Measurements from ENCODE around the gene RABGGTA. TPM values are rescaled to one million over a fixed set of nuclear protein-coding genes. Genes with fewer than 3 reads are reported as not detected.

RABGGTA gene
- polyA plus RNA-seq, 1 donor from 2014 or later = 37.9 TPM

DNA sequence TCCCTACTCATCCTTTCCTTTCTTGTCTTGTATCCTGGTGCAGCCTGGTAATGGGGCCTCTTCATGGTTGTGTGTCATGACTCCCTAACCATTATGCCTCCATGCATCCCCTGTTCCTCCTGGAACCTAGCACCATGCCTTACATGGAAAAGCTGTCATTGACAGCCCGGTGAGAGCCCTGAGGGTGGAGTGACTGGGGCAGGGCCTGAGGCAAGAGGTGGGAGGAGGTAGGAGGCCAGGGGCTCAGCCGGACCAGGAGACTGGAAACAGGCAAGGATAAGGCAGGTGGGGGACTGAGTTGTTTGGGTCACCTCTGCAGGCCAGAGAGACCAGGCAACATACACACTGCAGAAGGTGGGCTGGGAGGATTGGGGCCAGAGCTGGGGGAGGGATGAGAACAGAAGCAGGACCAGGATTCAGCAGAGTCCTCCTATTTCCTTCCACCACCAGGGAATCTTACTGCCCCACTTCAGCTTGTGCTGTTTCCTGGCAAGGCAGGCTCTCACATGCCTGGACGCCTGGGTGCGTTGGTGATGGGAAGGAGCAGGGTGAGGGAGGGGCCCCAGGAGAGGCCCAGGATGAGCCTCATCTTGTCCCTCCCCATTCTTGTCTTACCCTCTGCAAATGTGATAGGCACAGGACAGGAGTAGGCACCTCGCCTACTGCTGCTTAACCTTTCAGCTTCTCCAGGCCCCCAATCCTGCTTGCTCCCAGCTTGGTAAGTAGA lies 38.3 kb upstream of the RABGGTA start, which contains the start of gene LTB4R2:
TSS of gene LTB4R2 (plus strand) at position 603 of the 727 bp plus-strand sequence. CDS start 525 bp downstream, outside the sequence.
- Mint-ChIP-seq H3K27ac (peak within 1 kb of the TSS; percentile 92 to 93 (median 92)), H3K36me3 (peaks cover 2% of the 10 kb centered on the region), H3K27me3 (no peaks in the 10 kb centered on the region), H3K4me1 (peaks cover 21 to 44% (median 39%) of the 10 kb centered on the region in 3 donors), H3K9me3 (no peaks in the 10 kb centered on the region), H3K4me3 (peak within 1 kb of the TSS; percentile 38 to 93 (median 85))

DNA sequence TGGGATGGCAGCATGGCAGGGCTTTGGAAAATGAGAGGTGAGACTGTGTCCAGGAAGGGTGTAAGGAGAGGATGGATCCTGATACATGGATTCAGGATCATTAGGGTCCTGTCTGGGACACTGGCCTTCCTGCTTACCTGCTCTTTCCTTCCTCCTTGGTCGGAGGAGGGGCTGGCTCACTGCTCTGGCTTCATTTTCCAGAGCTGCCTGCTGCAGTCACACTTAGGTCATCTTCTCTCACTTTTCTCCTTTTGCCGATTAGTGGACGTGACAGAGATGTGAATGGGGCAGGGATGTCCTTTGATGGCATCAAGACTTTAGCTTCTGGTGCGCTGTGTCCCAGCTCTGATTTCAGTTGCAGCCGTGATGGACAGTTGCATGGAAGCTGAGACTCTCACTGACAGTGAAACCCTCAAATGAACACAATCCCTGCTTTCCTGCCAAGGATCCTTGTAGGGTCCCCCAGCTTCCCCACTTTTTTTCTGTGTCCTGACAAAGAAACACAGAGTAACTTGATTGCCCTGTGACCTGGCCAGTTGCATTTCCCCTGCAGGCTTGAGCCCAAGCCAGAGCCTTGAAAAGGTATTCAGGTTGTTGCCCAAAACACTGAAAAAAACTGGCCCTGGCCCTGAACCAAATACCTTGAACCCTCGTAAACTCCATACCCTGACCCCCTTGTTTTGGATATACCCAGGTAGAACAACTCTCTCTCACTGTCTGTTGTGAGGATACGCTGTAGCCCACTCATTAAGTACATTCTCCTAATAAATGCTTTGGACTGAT lies 37.1 kb upstream of the RABGGTA start:
- Mint-ChIP-seq H3K9me3 (no peaks in the 10 kb centered on the region), H3K36me3 (peaks cover 6% of the 10 kb centered on the region), H3K4me3 (peak overlapping the region in 1 of 4 donors; percentile 69), H3K27ac (peak overlapping the region; percentile 2 to 93 (median 92)), H3K4me1 (peaks cover 21 to 36% (median 35%) of the 10 kb centered on the region in 3 donors), H3K27me3 (no peaks in the 10 kb centered on the region)

GRCh38 chr14:24307575-24308341 lies 36.4 kb upstream of the RABGGTA start, which contains the start of gene CIDEB:
TSS of gene CIDEB (minus strand) at chr14:24307977. CDS start at chr14:24307858, 119 bp downstream.
- Mint-ChIP-seq H3K4me3 (peak within 1 kb of the TSS in 1 of 4 donors; percentile 69), H3K4me1 (peaks cover 21 to 30% (median 29%) of the 10 kb centered on the region in 3 donors), H3K27ac (peak within 1 kb of the TSS; percentile 2 to 93 (median 92)), H3K36me3 (peaks cover 6% of the 10 kb centered on the region), H3K9me3 (no peaks in the 10 kb centered on the region), H3K27me3 (no peaks in the 10 kb centered on the region)

DNA sequence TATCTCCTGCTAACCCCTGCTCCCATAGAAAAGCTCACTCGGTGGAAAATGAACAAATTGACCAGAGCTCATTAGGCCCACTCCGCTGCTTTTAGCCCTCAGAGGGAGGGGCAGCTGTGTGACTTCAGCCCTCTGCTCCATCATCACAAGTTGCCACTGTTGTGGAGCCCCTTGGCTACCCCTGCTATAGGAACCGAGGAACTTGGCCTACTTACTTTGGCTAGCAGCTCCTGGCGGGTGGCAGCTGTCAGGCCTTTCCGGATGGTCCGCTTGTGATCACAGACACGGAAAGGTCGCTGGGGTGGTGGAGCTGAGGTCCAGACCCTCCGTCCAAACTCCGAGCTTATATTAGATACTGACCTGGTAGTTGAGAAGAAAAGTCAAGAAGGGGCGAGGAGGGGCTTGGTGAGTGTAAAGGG lies 35.8 kb upstream of the RABGGTA start:
- Mint-ChIP-seq H3K9me3 (no peaks in the 10 kb centered on the region), H3K4me1 (peaks cover 18 to 26% (median 24%) of the 10 kb centered on the region in 3 donors), H3K27ac (peak overlapping the region in 1 of 3 donors; percentile 93), H3K36me3 (peaks cover 6% of the 10 kb centered on the region), H3K4me3 (peak overlapping the region in 1 of 4 donors; percentile 22), H3K27me3 (no peaks in the 10 kb centered on the region)

DNA sequence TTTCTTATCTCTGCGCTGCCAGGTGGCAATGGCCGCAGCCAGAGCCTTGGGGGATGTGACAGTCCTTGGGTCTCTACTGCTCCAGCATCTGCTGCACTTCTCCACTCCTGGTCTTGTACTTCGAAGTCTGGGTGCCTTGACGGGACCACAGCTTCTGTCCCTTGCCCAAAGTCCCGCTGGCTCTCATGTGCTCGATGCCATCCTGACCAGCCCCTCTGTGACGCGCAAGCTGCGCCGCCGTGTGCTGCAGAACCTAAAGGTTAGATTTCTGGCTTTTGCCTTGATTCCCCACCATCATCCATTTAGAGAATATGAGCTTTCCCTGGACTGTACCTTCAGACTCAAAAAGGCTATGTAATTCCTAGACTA lies 32.6 kb upstream of the RABGGTA start:
- Mint-ChIP-seq H3K36me3 (peaks cover 6% of the 10 kb centered on the region), H3K4me3 (peak overlapping the region in 1 of 4 donors; percentile 87), H3K4me1 (peaks cover 21 to 27% (median 27%) of the 10 kb centered on the region in 3 donors)

GRCh38 chr14:24300326-24300980 lies 29.1 kb upstream of the RABGGTA start:
- no peaks in the 10 kb centered on the region for H3K27me3 Mint-ChIP-seq
- peaks cover 27 to 39% (median 34%) of the 10 kb centered on the region in 3 donors for H3K4me1 Mint-ChIP-seq
- peak overlapping the region; percentile 53 to 84 (median 82) for H3K27ac Mint-ChIP-seq
- H3K9me3 Mint-ChIP-seq = no peaks in the 10 kb centered on the region
- peaks cover 6% of the 10 kb centered on the region for H3K36me3 Mint-ChIP-seq
- peak overlapping the region; percentile 87 to 99 (median 94) for H3K4me3 Mint-ChIP-seq

More for the DNA sequence above, 32.6 kb upstream of the RABGGTA start:
- Mint-ChIP-seq H3K27me3 (no peaks in the 10 kb centered on the region), H3K9me3 (no peaks in the 10 kb centered on the region), H3K27ac (peak overlapping the region in 1 of 3 donors; percentile 39)

DNA sequence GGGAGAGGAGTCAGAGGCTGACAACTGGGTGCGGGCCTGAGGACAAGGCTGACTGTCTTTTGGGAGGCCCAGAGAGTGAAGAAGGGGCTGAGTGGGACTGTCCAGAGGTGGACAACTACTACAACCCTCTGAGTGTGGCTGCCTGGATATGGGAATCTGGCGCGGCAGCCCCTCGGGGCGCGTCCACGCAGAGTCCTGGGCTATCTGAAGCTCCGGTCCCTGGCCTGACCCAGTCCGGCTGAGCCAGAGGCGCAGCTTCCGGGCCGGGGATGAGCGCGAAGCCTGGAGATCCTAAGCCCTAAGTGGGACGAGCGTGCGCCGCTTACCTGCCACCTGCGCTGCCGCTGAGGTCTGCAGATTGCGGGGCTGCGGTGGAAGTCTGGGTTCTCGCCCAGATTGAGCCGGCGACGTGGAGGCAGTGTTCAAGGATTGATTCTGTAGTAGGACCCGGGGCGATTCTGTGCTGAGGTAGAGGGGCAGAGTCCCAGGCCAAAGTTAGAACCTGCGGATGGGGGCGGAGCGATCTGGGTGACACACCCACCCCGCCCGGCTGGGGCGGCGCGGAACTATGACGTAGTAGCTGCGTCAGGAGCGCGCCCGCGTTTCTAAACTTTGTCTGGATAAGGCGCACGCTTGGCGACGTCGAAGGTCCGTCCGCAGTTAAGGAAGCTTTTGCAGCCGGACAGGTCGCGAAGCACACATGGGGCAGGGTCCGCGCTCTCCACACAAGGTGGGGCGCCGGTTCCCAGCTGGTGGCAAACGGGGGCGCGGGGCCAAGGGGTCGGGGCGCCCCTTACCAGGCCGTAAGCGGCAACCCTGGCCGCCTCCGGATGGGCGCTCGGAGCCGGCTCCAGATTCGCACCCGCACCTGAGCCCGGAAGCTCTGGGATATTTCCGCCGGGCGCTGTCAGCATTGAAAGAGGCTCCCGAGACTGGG lies 28.1 kb upstream of the RABGGTA start, which contains the start of the genes DHRS1 and NOP9:
TSS of gene DHRS1 (minus strand) at position 526 of the 937 bp plus-strand sequence. CDS start 674 bp downstream, outside the sequence.
TSS of gene NOP9 (plus strand) at position 596 of the 937 bp plus-strand sequence. CDS start at position 701, 105 bp downstream.
- H3K9me3 Mint-ChIP-seq = no peaks in the 10 kb centered on the region
- peaks cover 27 to 39% (median 35%) of the 10 kb centered on the region in 3 donors for H3K4me1 Mint-ChIP-seq
- H3K27me3 Mint-ChIP-seq = no peaks in the 10 kb centered on the region
- peak within 1 kb of the TSS; percentile 82 to 98 (median 97) for H3K27ac Mint-ChIP-seq
- H3K36me3 Mint-ChIP-seq = peaks cover 3% of the 10 kb centered on the region
- H3K4me3 Mint-ChIP-seq = peak within 1 kb of the TSS; percentile 87 to 99 (median 94)

DNA sequence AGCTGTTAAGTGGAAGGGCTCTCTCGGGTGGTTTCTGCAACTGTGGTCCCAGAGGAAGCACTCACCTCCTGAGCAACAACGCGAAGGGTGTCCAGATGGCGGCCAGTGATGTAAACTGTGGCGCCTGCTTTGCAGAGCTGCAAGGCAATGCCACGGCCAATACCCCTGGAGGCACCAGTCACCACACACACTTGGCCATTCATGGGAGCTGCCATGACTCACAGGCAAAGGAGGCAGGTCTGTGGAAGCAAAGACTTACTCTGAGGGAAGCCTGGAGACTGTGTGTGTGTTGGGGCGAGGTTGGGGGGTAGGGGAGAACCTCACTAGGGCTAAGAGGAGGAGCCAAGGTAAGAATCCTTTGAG lies 27.5 kb upstream of the RABGGTA start:
- no peaks in the 10 kb centered on the region for H3K27me3 Mint-ChIP-seq
- peaks cover 27 to 39% (median 35%) of the 10 kb centered on the region in 3 donors for H3K4me1 Mint-ChIP-seq
- H3K27ac Mint-ChIP-seq = peak overlapping the region; percentile 51 to 98 (median 82)
- peaks cover 3% of the 10 kb centered on the region for H3K36me3 Mint-ChIP-seq
- H3K4me3 Mint-ChIP-seq = peak overlapping the region; percentile 87 to 99 (median 94)
- H3K9me3 Mint-ChIP-seq = no peaks in the 10 kb centered on the region

GRCh38 chr14:24297190-24297964 lies 26.0 kb upstream of the RABGGTA start:
- no peaks in the 10 kb centered on the region for H3K9me3 Mint-ChIP-seq
- H3K27ac Mint-ChIP-seq = peak overlapping the region; percentile 87 to 95 (median 93)
- peaks cover 27 to 38% (median 35%) of the 10 kb centered on the region in 3 donors for H3K4me1 Mint-ChIP-seq
- H3K36me3 Mint-ChIP-seq = no peaks in the 10 kb centered on the region
- H3K27me3 Mint-ChIP-seq = no peaks in the 10 kb centered on the region
- peak overlapping the region in 3 of 4 donors; percentile 7 to 81 (median 68) for H3K4me3 Mint-ChIP-seq

GRCh38 chr14:24296341-24297157 lies 25.2 kb upstream of the RABGGTA start:
- peaks cover 27 to 36% (median 35%) of the 10 kb centered on the region in 3 donors for H3K4me1 Mint-ChIP-seq
- H3K4me3 Mint-ChIP-seq = peak overlapping the region in 3 of 4 donors; percentile 2 to 81 (median 68)
- no peaks in the 10 kb centered on the region for H3K9me3 Mint-ChIP-seq
- no peaks in the 10 kb centered on the region for H3K27me3 Mint-ChIP-seq
- H3K27ac Mint-ChIP-seq = peak overlapping the region; percentile 87 to 95 (median 93)
- H3K36me3 Mint-ChIP-seq = no peaks in the 10 kb centered on the region

DNA sequence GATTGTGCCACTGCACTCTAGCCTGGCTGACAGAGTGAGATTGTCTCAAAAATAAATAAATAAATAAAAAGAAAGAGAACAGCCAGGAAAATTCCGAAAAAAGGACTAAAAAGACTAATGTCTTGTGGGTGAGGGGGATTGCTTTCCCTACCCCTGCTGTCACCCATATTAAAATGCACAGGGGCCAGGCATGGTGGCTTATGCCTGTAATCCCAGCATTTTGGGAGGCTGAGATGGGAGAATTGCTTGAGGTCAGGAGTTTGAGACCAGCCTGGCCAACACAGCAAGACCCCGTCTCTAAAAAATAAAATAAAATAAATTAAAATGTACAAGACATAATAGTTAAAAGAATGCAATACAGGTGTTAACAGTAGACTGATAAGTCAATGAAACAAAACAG lies 22.1 kb upstream of the RABGGTA start:
- no peak overlapping the region for H3K4me3 Mint-ChIP-seq
- H3K4me1 Mint-ChIP-seq = peaks cover 12 to 18% (median 15%) of the 10 kb centered on the region in 3 donors
- no peaks in the 10 kb centered on the region for H3K9me3 Mint-ChIP-seq
- no peaks in the 10 kb centered on the region for H3K27me3 Mint-ChIP-seq
- no peak overlapping the region for H3K27ac Mint-ChIP-seq
- H3K36me3 Mint-ChIP-seq = no peaks in the 10 kb centered on the region

Measured in IgD-negative memory B cell (primary cell).